Astrocyte of the cerebellum (primary cell): ENCODE data around the gene OBSCN.

Experiments
- DNase-seq: peaks from one replicate; pipeline ENCODE4 v3.0.0-alpha.2; 2011; ENCODE audit warnings: low read depth
- H3K4me3 ChIP-seq: 2 replicates; pipeline ENCODE4 v1.5.1; 2011; ENCODE audit warnings: mild to moderate bottlenecking, low read depth, low read length, moderate library complexity
- in situ Hi-C: cut with HindIII; loops from 2 replicates; pipeline ENCODE4 v1.10.0; 2017; ENCODE audit warnings: low sequenced_read_pairs
- TF ChIP-seq, protein P1 (sequence below): IDR thresholded peaks from 2 replicates; pipeline ENCODE4 v1.5.1; 2012; ENCODE audit warnings: low read length, low read depth, moderate library complexity, mild to moderate bottlenecking; ENCODE audit errors: missing control alignments

OBSCN gene

GRCh38 chr1:228207851-228208821 is at the start of gene OBSCN:
Gene OBSCN, plus strand, starts transcription at chr1:228208044. Its CDS starts 3,740 bp downstream, at chr1:228211784.
- TF ChIP-seq, protein P1, sequence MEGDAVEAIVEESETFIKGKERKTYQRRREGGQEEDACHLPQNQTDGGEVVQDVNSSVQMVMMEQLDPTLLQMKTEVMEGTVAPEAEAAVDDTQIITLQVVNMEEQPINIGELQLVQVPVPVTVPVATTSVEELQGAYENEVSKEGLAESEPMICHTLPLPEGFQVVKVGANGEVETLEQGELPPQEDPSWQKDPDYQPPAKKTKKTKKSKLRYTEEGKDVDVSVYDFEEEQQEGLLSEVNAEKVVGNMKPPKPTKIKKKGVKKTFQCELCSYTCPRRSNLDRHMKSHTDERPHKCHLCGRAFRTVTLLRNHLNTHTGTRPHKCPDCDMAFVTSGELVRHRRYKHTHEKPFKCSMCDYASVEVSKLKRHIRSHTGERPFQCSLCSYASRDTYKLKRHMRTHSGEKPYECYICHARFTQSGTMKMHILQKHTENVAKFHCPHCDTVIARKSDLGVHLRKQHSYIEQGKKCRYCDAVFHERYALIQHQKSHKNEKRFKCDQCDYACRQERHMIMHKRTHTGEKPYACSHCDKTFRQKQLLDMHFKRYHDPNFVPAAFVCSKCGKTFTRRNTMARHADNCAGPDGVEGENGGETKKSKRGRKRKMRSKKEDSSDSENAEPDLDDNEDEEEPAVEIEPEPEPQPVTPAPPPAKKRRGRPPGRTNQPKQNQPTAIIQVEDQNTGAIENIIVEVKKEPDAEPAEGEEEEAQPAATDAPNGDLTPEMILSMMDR: no peak
- H3K4me3 ChIP-seq: no peak within 1 kb of the TSS
- in situ Hi-C loops: no loop called here
- DNase-seq: no peak

DNA sequence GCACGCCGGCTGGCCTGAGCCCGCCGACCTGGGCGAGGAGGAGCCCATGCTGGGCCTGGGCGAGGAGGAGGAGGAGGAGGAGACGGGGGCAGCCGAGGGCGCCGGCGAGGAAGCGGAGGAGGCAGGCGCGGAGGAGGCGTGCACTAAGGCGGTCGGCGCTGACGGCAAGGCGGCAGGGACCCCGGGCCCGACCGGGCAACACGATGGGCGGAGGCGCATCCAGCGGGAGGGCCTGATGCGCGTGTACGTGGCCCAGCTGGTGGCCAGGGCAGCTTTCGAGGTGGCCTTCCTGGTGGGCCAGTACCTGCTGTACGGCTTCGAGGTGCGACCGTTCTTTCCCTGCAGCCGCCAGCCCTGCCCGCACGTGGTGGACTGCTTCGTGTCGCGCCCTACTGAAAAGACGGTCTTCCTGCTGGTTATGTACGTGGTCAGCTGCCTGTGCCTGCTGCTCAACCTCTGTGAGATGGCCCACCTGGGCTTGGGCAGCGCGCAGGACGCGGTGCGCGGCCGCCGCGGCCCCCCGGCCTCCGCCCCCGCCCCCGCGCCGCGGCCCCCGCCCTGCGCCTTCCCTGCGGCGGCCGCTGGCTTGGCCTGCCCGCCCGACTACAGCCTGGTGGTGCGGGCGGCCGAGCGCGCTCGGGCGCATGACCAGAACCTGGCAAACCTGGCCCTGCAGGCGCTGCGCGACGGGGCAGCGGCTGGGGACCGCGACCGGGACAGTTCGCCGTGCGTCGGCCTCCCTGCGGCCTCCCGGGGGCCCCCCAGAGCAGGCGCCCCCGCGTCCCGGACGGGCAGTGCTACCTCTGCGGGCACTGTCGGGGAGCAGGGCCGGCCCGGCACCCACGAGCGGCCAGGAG is 49.5 kb upstream of the OBSCN start:
- in situ Hi-C loops: no loop called here
- H3K4me3 ChIP-seq: no peak overlapping the region
- no peak for DNase-seq
- TF ChIP-seq, protein P1: no peak

- DNase-seq: no peak
- no peak overlapping the region for H3K4me3 ChIP-seq
- TF ChIP-seq, protein P1: no peak
- in situ Hi-C loops: no loop called here
Measured at GRCh38 chr1:228159008-228159665, 48.7 kb upstream of the OBSCN start.

- in situ Hi-C loops: no loop called here
- TF ChIP-seq, protein P1: no peak
- no peak overlapping the region for H3K4me3 ChIP-seq
- no peak for DNase-seq
Measured at GRCh38 chr1:228160201-228160761, 47.6 kb upstream of the OBSCN start.

- TF ChIP-seq, protein P1: no peak
- DNase-seq: no peak
- H3K4me3 ChIP-seq: no peak overlapping the region
- in situ Hi-C loops: no loop called here
Measured at GRCh38 chr1:228161362-228161761, 46.5 kb upstream of the OBSCN start.

- H3K4me3 ChIP-seq: no peak overlapping the region
- in situ Hi-C loops: no loop called here
- TF ChIP-seq, protein P1: no peak
- no peak for DNase-seq
Measured at GRCh38 chr1:228161866-228162265, 46.0 kb upstream of the OBSCN start.
